Measurements from ENCODE around the gene CDKN2B. TPM values are rescaled to one million over a fixed set of nuclear protein-coding genes. Genes with fewer than 3 reads are reported as not detected.

Gene CDKN2B
- total and polyA plus RNA-seq, 2 of the 13 experiments (the other 11 are each of a cell fraction or from before 2014, with no cell fraction given) = 1.4 to 1.5 TPM

DNA sequence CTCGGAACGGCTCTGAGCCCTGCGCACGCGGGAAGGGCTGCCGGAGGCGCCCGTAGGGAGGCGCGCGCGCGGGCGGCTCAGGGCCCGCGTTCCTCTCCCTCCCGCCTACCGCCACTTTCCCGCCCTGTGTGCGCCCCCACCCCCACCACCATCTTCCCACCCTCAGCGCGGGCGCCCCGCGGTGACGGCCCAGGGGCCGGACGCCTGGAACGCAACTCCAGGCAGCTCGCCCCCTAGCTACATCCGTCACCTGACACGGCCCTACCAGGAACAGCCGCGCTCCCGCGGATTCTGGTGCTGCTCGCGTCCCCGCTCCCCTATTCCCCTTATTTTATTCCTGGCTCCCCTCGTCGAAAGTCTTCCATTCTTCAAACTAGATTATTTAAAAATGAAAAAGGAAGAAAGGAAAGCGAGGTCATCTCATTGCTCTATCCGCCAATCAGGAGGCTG lies 14.5 kb downstream of the CDKN2B start, which contains the start of gene CDKN2B-AS1 (continued):
- TF ChIP-seq, protein P1, sequence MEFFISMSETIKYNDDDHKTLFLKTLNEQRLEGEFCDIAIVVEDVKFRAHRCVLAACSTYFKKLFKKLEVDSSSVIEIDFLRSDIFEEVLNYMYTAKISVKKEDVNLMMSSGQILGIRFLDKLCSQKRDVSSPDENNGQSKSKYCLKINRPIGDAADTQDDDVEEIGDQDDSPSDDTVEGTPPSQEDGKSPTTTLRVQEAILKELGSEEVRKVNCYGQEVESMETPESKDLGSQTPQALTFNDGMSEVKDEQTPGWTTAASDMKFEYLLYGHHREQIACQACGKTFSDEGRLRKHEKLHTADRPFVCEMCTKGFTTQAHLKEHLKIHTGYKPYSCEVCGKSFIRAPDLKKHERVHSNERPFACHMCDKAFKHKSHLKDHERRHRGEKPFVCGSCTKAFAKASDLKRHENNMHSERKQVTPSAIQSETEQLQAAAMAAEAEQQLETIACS (CRISPR knock-in tag; IDR thresholded peaks at IDR 0.05) = peak; percentile 65; the same call in 1 of the 2 replicates
- no peak for TF ChIP-seq NONO (IDR thresholded peaks at IDR 0.05)
- 0 out of 2 replicates have a peak, but pooled peaks have one; percentile 21 for TF ChIP-seq NONO (CRISPR knock-in tag; conservative IDR thresholded peaks at IDR 0.05)

DNA sequence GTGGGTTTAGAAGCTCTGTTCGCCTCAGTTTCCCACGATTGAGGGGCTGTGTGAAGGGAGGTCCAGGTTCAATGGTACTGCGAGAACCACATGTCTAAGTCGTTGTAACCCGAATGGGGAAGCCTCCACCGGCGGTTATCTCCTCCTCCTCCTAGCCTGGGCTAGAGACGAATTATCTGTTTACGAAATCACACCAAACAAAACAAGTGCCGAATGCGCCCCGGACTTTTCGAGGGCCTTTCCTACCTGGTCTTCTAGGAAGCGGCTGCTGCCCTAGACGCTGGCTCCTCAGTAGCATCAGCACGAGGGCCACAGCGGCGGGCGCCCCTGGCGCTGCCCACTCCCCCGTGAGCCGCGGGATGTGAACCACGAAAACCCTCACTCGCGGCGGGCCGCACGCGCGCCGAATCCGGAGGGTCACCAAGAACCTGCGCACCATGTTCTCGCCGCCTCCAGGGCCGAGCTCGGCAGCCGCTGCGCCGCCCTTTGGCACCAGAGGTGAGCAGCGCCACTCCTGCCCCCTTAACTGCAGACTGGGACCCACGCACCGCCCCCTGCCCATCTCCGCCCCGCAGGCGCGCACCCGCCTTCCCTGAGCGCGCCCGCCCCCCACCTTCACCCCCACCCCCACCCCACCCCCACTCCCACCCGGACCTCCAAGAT lies 15.1 kb downstream of the CDKN2B start, which contains the start of gene CDKN2A:
Gene CDKN2A (minus strand): TSS at position 500 of the 663 bp plus-strand sequence.
- FAIRE-seq (no peak), DNase-seq (ENCODE audit: low spot score) (no peak), ATAC-seq (peak; percentile 85)
- POLR2A ChIA-PET = interaction anchor here (1.4 kb wide), 1 partner anchor 15 kb away, joined by 4 read pairs; the partner anchor contains the start of gene CDKN2B
- in situ Hi-C loops (cut with HindIII; ENCODE audit: extremely low pct_ligation_motif_present, low pct_unique_long_range_greater_than_20kb) (loop anchor here (10.0 kb wide), 1 partner anchor 241 kb away; no protein-coding TSS in a partner anchor), intact Hi-C loops (cut with micrococcal nuclease; ENCODE audit: unreplicated experiment) (no loop called here)
- peaks cover 9% of the 10 kb centered on the region for H3K4me1 ChIP-seq (ENCODE audit: insufficient read depth, low read length)
- H3K4me2 ChIP-seq (ENCODE audit: low read depth, low read length) = peak within 1 kb of the TSS; percentile 96
- H3K9me3 ChIP-seq (ENCODE audit: low read length) = no peaks in the 10 kb centered on the region
- H3K4me3 ChIP-seq (replicated peaks in 1 of 3; ENCODE audit: insufficient read depth in 1 of 3, low read depth in 2 of 3, low read length in 3 of 3) = peak within 1 kb of the TSS; percentile 60 to 82 (median 77)
- H3K27ac ChIP-seq (ENCODE audit: extremely low read length, insufficient read depth, low read length) = no peak within 1 kb of the TSS
- H3K27me3 ChIP-seq (ENCODE audit: control insufficient read depth in 1 of 2, insufficient read depth in 2 of 2, low read length in 2 of 2) = peaks cover 0 to 17% of the 10 kb centered on the region in 2 experiments; a peak in 1 of 5 replicates
- CTCF ChIA-PET (ENCODE audit: low intra/inter-chr PET ratio, low total read pairs) = interaction anchor here (1.8 kb wide), 1 partner anchor 180 kb away, joined by 7 read pairs; no protein-coding TSS in a partner anchor
- no peaks in the 10 kb centered on the region for H3K36me3 ChIP-seq (replicated peaks in 1 of 2; ENCODE audit: control insufficient read depth in 1 of 2, insufficient read depth in 2 of 2, low read length in 2 of 2)
- H4K20me1 ChIP-seq (ENCODE audit: insufficient read depth, low read length) = no peaks in the 10 kb centered on the region
- H3K9ac ChIP-seq (ENCODE audit: insufficient read depth, low read depth, low read length) = no peak within 1 kb of the TSS
- no peaks in the 10 kb centered on the region for H3K79me2 ChIP-seq (ENCODE audit: insufficient read depth, low read length)
- no TSS peak for BruUV-seq (replicated peaks)
- no peak within 1 kb of the TSS for H2AFZ ChIP-seq (ENCODE audit: low read length)
- 31% methylated on average over 6 of the region's 53 CpGs for WGBS (ENCODE audit: low lambda C conversion rate)
- TF ChIP-seq ZNF274 (CRISPR knock-in tag; IDR thresholded peaks at IDR 0.05) (no peak), RNF219 (CRISPR knock-in tag; IDR thresholded peaks at IDR 0.05) (no peak), NRL (CRISPR knock-in tag; IDR thresholded peaks at IDR 0.05; ENCODE audit: borderline replicate concordance) (no peak), ZNF660 (CRISPR knock-in tag; IDR thresholded peaks at IDR 0.05; ENCODE audit: borderline replicate concordance, low read depth) (no peak), HNRNPK (IDR thresholded peaks at IDR 0.05; ENCODE audit: low read depth, low read length, poor library complexity, severe bottlenecking) (peak; percentile 94), CERS6 (CRISPR knock-in tag; IDR thresholded peaks at IDR 0.05) (no peak), ZNF468 (CRISPR knock-in tag; IDR thresholded peaks at IDR 0.05) (no peak), EP300 (IDR thresholded peaks at IDR 0.05; ENCODE audit: low read depth in 2 of 2, low read length in 2 of 2) (no peak), EP300 (CRISPR knock-in tag; IDR thresholded peaks at IDR 0.05; ENCODE audit: borderline replicate concordance) (no peak), ZNF580 (CRISPR knock-in tag; IDR thresholded peaks at IDR 0.05; ENCODE audit: borderline replicate concordance, low read depth) (no peak), YEATS4 (CRISPR knock-in tag; IDR thresholded peaks at IDR 0.05; ENCODE audit: borderline replicate concordance) (no peak), KMT2A (CRISPR knock-in tag; IDR thresholded peaks at IDR 0.05) (no peak)
- TF ChIP-seq, protein P2, sequence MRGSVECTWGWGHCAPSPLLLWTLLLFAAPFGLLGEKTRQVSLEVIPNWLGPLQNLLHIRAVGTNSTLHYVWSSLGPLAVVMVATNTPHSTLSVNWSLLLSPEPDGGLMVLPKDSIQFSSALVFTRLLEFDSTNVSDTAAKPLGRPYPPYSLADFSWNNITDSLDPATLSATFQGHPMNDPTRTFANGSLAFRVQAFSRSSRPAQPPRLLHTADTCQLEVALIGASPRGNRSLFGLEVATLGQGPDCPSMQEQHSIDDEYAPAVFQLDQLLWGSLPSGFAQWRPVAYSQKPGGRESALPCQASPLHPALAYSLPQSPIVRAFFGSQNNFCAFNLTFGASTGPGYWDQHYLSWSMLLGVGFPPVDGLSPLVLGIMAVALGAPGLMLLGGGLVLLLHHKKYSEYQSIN (CRISPR knock-in tag; IDR thresholded peaks at IDR 0.05; ENCODE audit: borderline replicate concordance) = no peak
